Adipocyte (in vitro differentiated cells): ENCODE data around the gene TNNT2.

Source experiments
- DNase-seq: peaks from one replicate; pipeline ENCODE4 v3.0.0-alpha.2; 2015; ENCODE audit warnings: low read depth
- H3K27me3 ChIP-seq: replicated peaks from 2 replicates; pipeline ENCODE4 v1.7.0; 2013; ENCODE audit warnings: mild to moderate bottlenecking, low read length, moderate library complexity; ENCODE audit not compliant: control insufficient read depth, insufficient read depth
- H3K36me3 ChIP-seq: 2 replicates; pipeline ENCODE4 v1.7.0; 2013; ENCODE audit warnings: low read length, mild to moderate bottlenecking, moderate library complexity; ENCODE audit not compliant: control insufficient read depth, insufficient read depth, severe bottlenecking
- H3K4me1 ChIP-seq: 2 replicates; pipeline ENCODE4 v1.7.0; 2013; ENCODE audit warnings: mild to moderate bottlenecking, low read length, moderate library complexity; ENCODE audit not compliant: control insufficient read depth, insufficient read depth
- H3K4me3 ChIP-seq: 2 replicates; pipeline ENCODE4 v1.7.0; 2013; ENCODE audit warnings: mild to moderate bottlenecking, low read length, moderate library complexity
- H3K9ac ChIP-seq: 2 replicates; pipeline ENCODE4 v1.7.0; 2013; ENCODE audit warnings: mild to moderate bottlenecking, low read length, moderate library complexity
- H3K9me3 ChIP-seq: 2 replicates; pipeline ENCODE4 v1.7.0; 2013; ENCODE audit warnings: mild to moderate bottlenecking, low read length, moderate library complexity; ENCODE audit not compliant: control insufficient read depth

TNNT2 gene

DNA sequence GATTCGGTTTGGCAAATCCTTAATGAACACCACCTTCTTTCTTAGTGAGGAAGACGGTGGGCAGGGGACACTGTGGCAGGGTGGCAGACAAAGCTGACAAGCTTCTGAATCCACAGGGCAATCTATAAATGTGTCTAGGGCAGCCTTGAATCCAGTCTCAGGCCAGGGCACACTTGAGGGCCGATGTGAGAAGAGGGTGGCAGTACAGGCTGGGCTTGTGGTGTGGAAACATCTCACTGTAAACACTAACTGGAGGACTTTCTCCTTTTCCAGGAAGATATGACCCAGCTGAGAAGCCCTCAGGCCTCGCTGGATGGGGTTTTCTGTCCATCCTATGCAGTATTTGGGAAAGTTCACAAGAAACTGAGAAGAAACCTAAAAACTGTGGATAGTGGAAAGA, 47.7 kb downstream of the TNNT2 start:
- no peaks in the 10 kb centered on the region for H3K9me3 ChIP-seq
- no peak overlapping the region for H3K9ac ChIP-seq
- H3K4me1 ChIP-seq = peaks cover 7% of the 10 kb centered on the region
- H3K36me3 ChIP-seq = no peaks in the 10 kb centered on the region
- peak; percentile 22 for DNase-seq
- peaks cover 50% of the 10 kb centered on the region for H3K27me3 ChIP-seq
- H3K4me3 ChIP-seq = no peak overlapping the region

GRCh38 chr1:201329286-201329685, 48.2 kb downstream of the TNNT2 start:
- peaks cover 49% of the 10 kb centered on the region for H3K27me3 ChIP-seq
- no peaks in the 10 kb centered on the region for H3K9me3 ChIP-seq
- no peak overlapping the region for H3K9ac ChIP-seq
- peaks cover 7% of the 10 kb centered on the region for H3K4me1 ChIP-seq
- H3K4me3 ChIP-seq = no peak overlapping the region
- peak; percentile 64 for DNase-seq
- no peaks in the 10 kb centered on the region for H3K36me3 ChIP-seq

DNA sequence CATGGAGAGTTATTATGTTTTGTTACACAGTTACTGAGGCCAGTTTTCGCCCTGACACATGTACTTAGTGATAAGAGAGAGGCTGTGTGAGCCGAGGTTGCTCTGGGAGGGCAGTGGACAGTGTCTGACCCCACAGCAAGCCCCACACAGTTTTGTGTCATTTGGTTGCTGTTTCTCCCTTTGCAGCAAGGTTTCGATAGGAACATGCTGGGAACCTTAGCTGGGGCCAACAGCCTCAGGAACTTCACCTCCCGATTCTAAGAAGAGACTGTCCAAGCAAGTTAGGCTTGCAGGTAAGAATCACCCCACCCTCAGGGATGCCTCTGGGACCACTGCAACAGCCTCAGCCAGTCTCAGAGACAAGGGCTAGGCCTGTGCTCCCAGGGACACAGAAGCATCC, 48.9 kb downstream of the TNNT2 start:
- no peak for DNase-seq
- H3K4me3 ChIP-seq = no peak overlapping the region
- H3K9me3 ChIP-seq = no peaks in the 10 kb centered on the region
- peaks cover 7% of the 10 kb centered on the region for H3K4me1 ChIP-seq
- H3K9ac ChIP-seq = no peak overlapping the region
- no peaks in the 10 kb centered on the region for H3K36me3 ChIP-seq
- peaks cover 47% of the 10 kb centered on the region for H3K27me3 ChIP-seq

- H3K9me3 ChIP-seq = no peaks in the 10 kb centered on the region
These were observed 49.7 kb downstream of the TNNT2 start for GRCh38 chr1:201327687-201328240.

DNA sequence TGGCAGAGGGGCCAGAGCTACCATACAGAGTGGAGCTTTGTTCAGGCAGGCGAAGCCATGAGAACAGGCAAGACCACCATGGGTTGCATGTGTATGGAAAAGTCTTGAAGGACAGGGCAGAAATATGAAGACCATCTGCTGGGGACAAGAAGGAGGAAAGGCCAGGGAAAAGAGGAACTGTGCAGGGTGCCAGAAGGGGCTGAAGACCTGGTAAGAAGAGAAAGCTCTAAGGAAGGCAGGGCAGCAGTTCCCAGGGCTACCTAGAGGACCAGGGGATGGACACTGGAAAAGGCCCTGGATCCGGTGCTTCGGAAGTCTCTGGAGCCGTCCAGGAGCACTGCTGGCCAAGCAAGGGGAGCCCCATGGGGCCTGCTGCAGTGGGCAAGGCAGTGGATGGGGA, 50.8 kb downstream of the TNNT2 start:
- no peak for DNase-seq
- H3K9me3 ChIP-seq = no peaks in the 10 kb centered on the region
- H3K4me3 ChIP-seq = no peak overlapping the region
- peaks cover 7% of the 10 kb centered on the region for H3K4me1 ChIP-seq
- peaks cover 32% of the 10 kb centered on the region for H3K27me3 ChIP-seq
- no peak overlapping the region for H3K9ac ChIP-seq
- H3K36me3 ChIP-seq = no peaks in the 10 kb centered on the region

More at GRCh38 chr1:201327687-201328240, 49.7 kb downstream of the TNNT2 start:
- Histone ChIP-seq H3K9ac (no peak overlapping the region), H3K4me3 (no peak overlapping the region), H3K4me1 (peaks cover 7% of the 10 kb centered on the region), H3K27me3 (peaks cover 40% of the 10 kb centered on the region), H3K36me3 (no peaks in the 10 kb centered on the region)
- DNase-seq = no peak

- Histone ChIP-seq H3K4me3 (no peak overlapping the region), H3K36me3 (no peaks in the 10 kb centered on the region), H3K27me3 (peaks cover 32% of the 10 kb centered on the region), H3K4me1 (peaks cover 7% of the 10 kb centered on the region), H3K9me3 (no peaks in the 10 kb centered on the region), H3K9ac (no peak overlapping the region)
- no peak for DNase-seq
These were observed 51.8 kb downstream of the TNNT2 start for GRCh38 chr1:201325678-201326060.

DNA sequence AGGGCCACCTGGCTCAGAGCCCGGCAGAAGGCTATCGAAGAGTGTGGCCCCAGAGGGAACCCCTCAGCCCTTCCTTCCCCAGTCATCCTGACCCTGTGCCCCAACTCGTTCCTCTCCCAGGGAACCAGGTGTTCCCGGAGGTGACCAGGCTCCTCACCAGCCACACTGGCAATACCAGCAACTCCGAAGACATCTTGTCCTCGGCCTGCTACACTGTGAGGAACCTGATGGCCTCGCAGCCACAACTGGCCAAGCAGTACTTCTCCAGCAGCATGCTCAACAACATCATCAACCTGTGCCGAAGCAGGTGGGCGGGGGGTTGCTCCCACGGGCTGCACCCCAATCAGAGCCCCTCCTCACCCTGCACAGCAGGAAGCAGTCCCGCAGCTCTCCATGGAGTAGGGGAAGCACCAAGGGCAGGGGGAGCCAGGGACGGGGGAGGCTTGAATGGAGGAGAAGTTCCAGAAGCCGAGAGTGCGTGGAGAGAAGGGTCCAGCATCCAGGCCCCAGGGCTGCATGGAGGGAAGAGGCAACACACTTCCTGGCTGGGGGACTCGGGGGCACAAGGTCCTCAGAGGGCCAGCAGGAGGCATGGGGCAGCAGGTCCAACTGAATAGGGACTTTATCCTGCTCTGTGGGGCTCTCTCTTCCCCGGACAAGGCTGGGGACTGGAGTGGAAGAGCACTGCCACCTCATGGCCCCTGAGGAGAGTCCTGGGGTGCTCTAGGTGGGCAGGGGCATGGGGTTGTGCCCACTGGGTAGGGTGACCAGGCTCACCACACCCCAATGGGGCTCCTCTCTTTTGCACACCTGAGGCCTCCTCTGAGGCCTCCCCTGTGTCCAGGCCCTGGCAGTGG, 52.4 kb downstream of the TNNT2 start:
- Histone ChIP-seq H3K27me3 (peaks cover 32% of the 10 kb centered on the region), H3K4me1 (peaks cover 7% of the 10 kb centered on the region), H3K36me3 (no peaks in the 10 kb centered on the region), H3K4me3 (no peak overlapping the region), H3K9ac (no peak overlapping the region), H3K9me3 (no peaks in the 10 kb centered on the region)
- no peak for DNase-seq

- no peaks in the 10 kb centered on the region for H3K36me3 ChIP-seq
- no peak overlapping the region for H3K4me3 ChIP-seq
- no peaks in the 10 kb centered on the region for H3K9me3 ChIP-seq
- DNase-seq = no peak
- peaks cover 34% of the 10 kb centered on the region for H3K27me3 ChIP-seq
- H3K4me1 ChIP-seq = peaks cover 2% of the 10 kb centered on the region
- H3K9ac ChIP-seq = no peak overlapping the region
These were observed 53.2 kb downstream of the TNNT2 start for GRCh38 chr1:201324306-201324705.

DNA sequence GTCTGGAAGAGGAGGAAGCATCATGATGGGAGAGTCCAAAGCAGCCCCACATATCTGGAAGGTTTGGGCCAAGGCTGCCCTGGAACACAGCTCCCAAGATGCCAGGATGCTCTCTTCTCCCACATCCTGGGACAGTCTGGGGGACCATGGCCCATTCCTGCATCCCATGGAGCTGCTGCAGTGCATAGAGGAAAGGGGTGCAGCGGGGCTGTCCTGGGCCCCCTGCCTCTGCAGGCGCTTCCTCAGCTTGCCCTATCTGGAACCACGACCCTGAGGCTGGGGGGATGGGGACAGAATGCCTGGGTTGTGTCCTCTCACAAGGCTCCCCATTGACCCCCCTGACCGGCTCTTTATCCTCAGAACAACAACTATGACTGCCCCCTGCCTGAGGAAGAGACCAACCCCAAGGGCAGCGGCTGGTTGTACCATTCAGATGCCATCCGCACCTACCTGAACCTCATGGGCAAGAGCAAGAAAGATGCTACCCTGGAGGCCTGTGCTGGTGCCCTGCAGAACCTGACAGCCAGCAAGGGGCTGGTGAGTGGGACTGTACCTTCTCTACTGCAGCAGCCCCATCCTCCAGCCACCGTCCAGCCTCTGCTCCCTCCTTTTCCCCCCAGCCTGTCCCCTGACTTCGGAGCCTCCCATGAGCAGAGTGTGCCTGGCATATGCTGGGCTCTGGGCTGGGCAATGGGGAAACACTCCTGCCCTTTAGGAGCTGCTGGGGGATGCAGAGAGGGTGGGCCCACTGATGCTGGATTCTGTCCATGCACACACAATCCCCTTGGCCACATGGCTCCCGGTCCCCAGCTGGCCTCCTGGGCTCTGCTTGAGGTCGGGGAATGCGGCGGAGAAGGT, 54.6 kb downstream of the TNNT2 start:
- Histone ChIP-seq H3K36me3 (no peaks in the 10 kb centered on the region), H3K27me3 (peaks cover 42% of the 10 kb centered on the region), H3K4me3 (no peak overlapping the region), H3K4me1 (no peaks in the 10 kb centered on the region), H3K9ac (no peak overlapping the region), H3K9me3 (no peaks in the 10 kb centered on the region)
- no peak for DNase-seq

GRCh38 chr1:201321826-201322390, 55.6 kb downstream of the TNNT2 start:
- Histone ChIP-seq H3K9ac (no peak overlapping the region), H3K9me3 (no peaks in the 10 kb centered on the region), H3K4me3 (no peak overlapping the region), H3K36me3 (no peaks in the 10 kb centered on the region), H3K4me1 (no peaks in the 10 kb centered on the region), H3K27me3 (peaks cover 42% of the 10 kb centered on the region)
- DNase-seq = no peak
